Kidney tubule cell (primary cell): Measurements from ENCODE around the gene DNAJC6.

Experiments used
- DNase-seq: peaks from one replicate; pipeline ENCODE4 v3.0.0-alpha.2; 2018; ENCODE audit warnings: low spot score

The DNAJC6 gene

GRCh38 chr1:65407877-65408276 is 98.5 kb downstream of the DNAJC6 start:
- peak; percentile 85 for DNase-seq

- peak; percentile 28 for DNase-seq
These were observed 100.0 kb downstream of the DNAJC6 start for GRCh38 chr1:65409314-65409713.

- DNase-seq = no peak
These were observed 100.5 kb downstream of the DNAJC6 start for GRCh38 chr1:65409816-65410326.

- DNase-seq = peak; percentile 47
These were observed 103.1 kb downstream of the DNAJC6 start for GRCh38 chr1:65412256-65412983.

GRCh38 chr1:65412984-65413375 is 103.6 kb downstream of the DNAJC6 start:
- DNase-seq = peak; percentile 95

GRCh38 chr1:65414538-65414937 is 105.2 kb downstream of the DNAJC6 start:
- peak; percentile 17 for DNase-seq

GRCh38 chr1:65416767-65417166 is 107.4 kb downstream of the DNAJC6 start:
- no peak for DNase-seq

- peak; percentile 75 for DNase-seq
These were observed 108.4 kb downstream of the DNAJC6 start for GRCh38 chr1:65417729-65418128.

GRCh38 chr1:65418522-65419185 is 109.3 kb downstream of the DNAJC6 start:
- peak; percentile 60 for DNase-seq

- peak; percentile 99 for DNase-seq
These were observed 110.6 kb downstream of the DNAJC6 start for GRCh38 chr1:65419681-65420589.

- DNase-seq = no peak
These were observed 111.4 kb downstream of the DNAJC6 start, which contains the start of the genes LEPR and LEPROT for GRCh38 chr1:65420590-65421350. Gene LEPR, plus strand, starts transcription at chr1:65420668. Its CDS starts 144,898 bp downstream, at chr1:65565566. Gene LEPROT, plus strand, starts transcription at chr1:65420668. Its CDS starts 57 bp downstream, at chr1:65420725.

GRCh38 chr1:65421351-65422025 is 112.1 kb downstream of the DNAJC6 start:
- DNase-seq = peak; percentile 30

GRCh38 chr1:65422241-65423203 is 113.2 kb downstream of the DNAJC6 start:
- peak; percentile 75 for DNase-seq

- peak; percentile 92 for DNase-seq
These were observed 114.7 kb downstream of the DNAJC6 start for GRCh38 chr1:65423884-65424572.

- peak; percentile 44 for DNase-seq
These were observed 115.2 kb downstream of the DNAJC6 start for GRCh38 chr1:65424573-65424889.

- no peak for DNase-seq
These were observed 115.7 kb downstream of the DNAJC6 start for GRCh38 chr1:65425006-65425405.

- peak; percentile 97 for DNase-seq
These were observed 116.4 kb downstream of the DNAJC6 start for GRCh38 chr1:65425697-65426096.

GRCh38 chr1:65429078-65429477 is 119.7 kb downstream of the DNAJC6 start:
- DNase-seq = no peak

- DNase-seq = peak; percentile 86
These were observed 120.5 kb downstream of the DNAJC6 start for GRCh38 chr1:65429806-65430205.
